Spleen (tissue), 11 donors: ENCODE results near the gene CDC42BPB. TPM values are rescaled to one million over a fixed set of nuclear protein-coding genes. Genes with fewer than 3 reads are reported as not detected.
A peak's percentile ranks its signal among the peaks of the same experiment; 100 is the strongest.

Experiments used
- DNase-seq: peaks from one replicate; pipeline ENCODE4 v3.0.0-alpha.2; 2020
- H3K27ac ChIP-seq, 8 donors: fragments of 200-600 bp; sonication (generic) in 7 of 8; 1 replicate in 4 of 8; 2 replicates in 4 of 8; pipeline versions ENCODE4 v1.5.0 to v1.8.0; 2016 to 2021; ENCODE audit warnings: inconsistent platforms in 4 of 8, mild to moderate bottlenecking in 4 of 8, moderate library complexity in 1 of 8
- H3K27me3 ChIP-seq, 7 donors: fragments of 200-600 bp; sonication (generic) in 6 of 7; replicated peaks in 1 of 7; 1 replicate in 4 of 7; 2 replicates in 3 of 7; pipeline versions ENCODE4 v1.5.0 to v1.8.0; 2016 to 2021; ENCODE audit warnings: inconsistent platforms in 3 of 7, mild to moderate bottlenecking in 1 of 7
- H3K36me3 ChIP-seq, 6 donors: fragments of 200-600 bp; sonication (generic) in 5 of 6; 1 replicate in 4 of 6; 2 replicates in 2 of 6; pipeline versions ENCODE4 v1.5.0 to v1.8.0; 2016 to 2021; ENCODE audit warnings: inconsistent platforms in 2 of 6
- H3K4me1 ChIP-seq, 6 donors: fragments of 200-600 bp; sonication (generic) in 5 of 6; 1 replicate in 3 of 6; 2 replicates in 3 of 6; pipeline versions ENCODE4 v1.5.0 to v1.8.0; 2016 to 2021; ENCODE audit warnings: inconsistent platforms in 3 of 6
- H3K4me3 ChIP-seq, 8 donors: fragments of 200-600 bp; sonication (generic) in 7 of 8; 1 replicate in 4 of 8; 2 replicates in 4 of 8; pipeline versions ENCODE4 v1.5.0 to v1.8.0; 2016 to 2021; ENCODE audit warnings: inconsistent platforms in 4 of 8, mild to moderate bottlenecking in 4 of 8, moderate library complexity in 2 of 8
- H3K9me3 ChIP-seq, 8 donors: fragments of 200-600 bp; sonication (generic) in 7 of 8; 1 replicate in 4 of 8; 2 replicates in 4 of 8; pipeline versions ENCODE4 v1.5.0 to v1.8.0; 2016 to 2021; ENCODE audit warnings: inconsistent platforms in 4 of 8
- CTCF ChIP-seq, 11 experiments: fragments of 200-600 bp in 7 of 11; fragments of 450-650 bp in 4 of 11; sonication (generic) in 4 of 11; IDR thresholded peaks in 8 of 11; conservative IDR thresholded peaks in 3 of 11; 1 replicate in 7 of 11; 2 replicates in 4 of 11; pipeline versions ENCODE4 v1.4.0 to v1.8.0; 2016 to 2021; ENCODE audit warnings: antibody characterized with exemption in 11 of 11, inconsistent platforms in 4 of 11, mild to moderate bottlenecking in 1 of 11
- POLR2A ChIP-seq, 3 donors: fragments of 450-650 bp; IDR thresholded peaks; one replicate each; pipeline ENCODE4 v1.5.1; 2017; ENCODE audit warnings: antibody characterized with exemption in 3 of 3, mild to moderate bottlenecking in 1 of 3
- POLR2AphosphoS5 ChIP-seq, 3 donors: sonication (generic); formaldehyde crosslinking; IDR thresholded peaks; one replicate each; pipeline ENCODE4 v1.5.1; 2017; ENCODE audit warnings: antibody characterized with exemption in 3 of 3
- WGBS, 5 donors: extraction: QIAGEN DNeasy Blood & Tissue Kit in 3 of 5; methylation state at CpG; one replicate each; pipeline versions ENCODE4 v1.1.5 to v1.1.7; 2013 to 2018; 5-methylcytosine and 5-hydroxymethylcytosine counted together
- intact Hi-C: fragments of 100-400 bp; cut with DNase I; formaldehyde crosslinking; loops from one replicate; pipeline ENCODE4 v1.15.0; 2023; ENCODE audit warnings: low total_unique reads
- polyA plus RNA-seq, 3 donors: library from polyadenylated mRNA; stranded (reverse); fragments of 200-250 nt; gene quantifications; one replicate each; pipeline ENCODE4 v1.2.1, GENCODE V29; 2013
- total RNA-seq, 7 donors: library from RNA; depleted of rRNA in 3 of 7; stranded (reverse); fragments of >200 nt in 3 of 7; fragmentation: NEBNext Ultra II Directional in 4 of 7; extraction: Animal tissue kit (Norgen Biotek cat#: 25700) in 4 of 7; gene quantifications; one replicate each; pipeline versions ENCODE4 v1.1.0 to v1.2.1, GENCODE V29; 2016 to 2021
- donor health status: healthy with polysubstance abuse.
- donor health status: DM: no; HTN: no; CAD: no; lungs with moderate emphysema.
- donor health status: DM: no; HTN: no; CAD: no.
- donor health status: Bipolar disorder and iron deficiency.
- donor health status: healthy.
- donor health status: DM: no; HTN: no; CAD: no.
- donor health status: DM: yes; HTN: yes; CAD: no.

The CDC42BPB gene
- total and polyA plus RNA-seq, 10 donors, result 6.4 to 94.5 (median 77.8) TPM

GRCh38 chr14:103104389-103104653, 47.0 kb upstream of the CDC42BPB start:
- WGBS, 5 donors, result 0 to 11% (median 9%) methylated on average over 1 to 20 of the region's 20 CpGs
- Histone ChIP-seq H3K4me3 (peak overlapping the region in 3 of 8 donors; percentile 17 to 58 (median 18)), H3K27me3 (peaks cover 6 to 69% (median 33%) of the 10 kb centered on the region in 7 donors), H3K4me1 (peaks cover 12 to 72% (median 59%) of the 10 kb centered on the region in 6 donors), H3K36me3 (no peaks in the 10 kb centered on the region), H3K9me3 (no peaks in the 10 kb centered on the region), H3K27ac (peak overlapping the region in 3 of 8 donors; percentile 38 to 55 (median 44))
- intact Hi-C loops, result loop anchor here (10.0 kb wide), 2 partner anchors 80 to 190 kb away; no protein-coding TSS in a partner anchor
- no peak for DNase-seq
- TF ChIP-seq CTCF (IDR thresholded peaks at IDR 0.05 in 8 of 11, conservative IDR thresholded peaks at IDR 0.05 in 3 of 11), result no peak
- no peak for TF ChIP-seq POLR2A (IDR thresholded peaks at IDR 0.05)
- TF ChIP-seq POLR2AphosphoS5 (IDR thresholded peaks at IDR 0.05), result no peak

- Histone ChIP-seq H3K27ac (peak overlapping the region in 4 of 8 donors; percentile 4 to 55 (median 41)), H3K9me3 (no peaks in the 10 kb centered on the region), H3K4me3 (peak overlapping the region in 5 of 8 donors; percentile 4 to 58 (median 18)), H3K27me3 (peaks cover 6 to 69% (median 33%) of the 10 kb centered on the region in 7 donors), H3K36me3 (no peaks in the 10 kb centered on the region), H3K4me1 (peaks cover 12 to 76% (median 63%) of the 10 kb centered on the region in 6 donors)
- DNase-seq, result no peak
- intact Hi-C loops, result loop anchor here (10.0 kb wide), 2 partner anchors 81 to 191 kb away; no protein-coding TSS in a partner anchor
- WGBS, 5 donors, result 3 to 14% (median 10%) methylated on average over 23 to 68 of the region's 68 CpGs
- TF ChIP-seq POLR2AphosphoS5 (IDR thresholded peaks at IDR 0.05), result peak; percentile 6 to 64 (median 43)
- TF ChIP-seq CTCF (IDR thresholded peaks at IDR 0.05 in 8 of 11, conservative IDR thresholded peaks at IDR 0.05 in 3 of 11), result peak in 2 of 11 experiments; percentile 9 to 17
- TF ChIP-seq POLR2A (IDR thresholded peaks at IDR 0.05), result no peak
Observed at GRCh38 chr14:103103461-103104388, 46.4 kb upstream of the CDC42BPB start.

- intact Hi-C loops, result loop anchor here (10.0 kb wide), 2 partner anchors 82 to 192 kb away; no protein-coding TSS in a partner anchor
- Histone ChIP-seq H3K4me3 (peak overlapping the region in 2 of 8 donors; percentile 1 to 17), H3K9me3 (no peaks in the 10 kb centered on the region), H3K36me3 (no peaks in the 10 kb centered on the region), H3K4me1 (peaks cover 12 to 82% (median 70%) of the 10 kb centered on the region in 6 donors), H3K27me3 (peaks cover 6 to 66% (median 33%) of the 10 kb centered on the region in 7 donors), H3K27ac (no peak overlapping the region)
- no peak for DNase-seq
- 44 to 60% (median 48%) methylated on average over 18 to 39 of the region's 39 CpGs for WGBS, 5 donors
- TF ChIP-seq POLR2AphosphoS5 (IDR thresholded peaks at IDR 0.05) (no peak), CTCF (IDR thresholded peaks at IDR 0.05 in 8 of 11, conservative IDR thresholded peaks at IDR 0.05 in 3 of 11) (no peak), POLR2A (IDR thresholded peaks at IDR 0.05) (no peak)
Observed at GRCh38 chr14:103102689-103103260, 45.4 kb upstream of the CDC42BPB start.
